HG02973 (cell line): ENCODE data around the gene SPAG6.
"Not testable (repeated sequence)": the region's sequence is repeated elsewhere in the genome, so short reads cannot be mapped to it uniquely, and the experiment has no call there.

Experiments used
- ATAC-seq: cut with Tn5 transposase; IDR thresholded peaks from one replicate; pipeline ENCODE4 v1.9.1; 2021; ENCODE audit warnings: moderate library complexity; ENCODE audit not compliant: unreplicated experiment

SPAG6 gene

GRCh38 chr10:22370320-22370719, 25.0 kb downstream of the SPAG6 start:
- ATAC-seq = no peak

DNA sequence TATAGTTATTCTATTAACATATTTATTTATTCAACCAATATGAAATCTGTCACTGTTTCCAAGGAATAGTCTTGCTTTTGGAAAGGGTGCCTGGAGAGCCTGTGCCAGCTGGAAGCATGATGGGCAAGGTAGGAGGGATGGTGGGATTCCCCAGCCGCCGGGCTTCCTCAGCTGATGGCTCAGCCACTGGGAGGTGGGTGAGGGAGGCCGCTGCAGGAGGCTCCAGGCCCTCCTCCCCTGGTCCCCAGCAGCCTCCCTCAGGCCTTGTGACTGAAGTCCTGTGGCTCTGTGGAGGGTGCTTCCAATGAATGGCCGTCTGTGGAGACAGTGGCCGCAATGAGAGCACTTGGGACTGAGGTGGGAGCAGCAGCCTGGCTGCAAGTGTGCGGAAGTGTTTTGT, 27.0 kb downstream of the SPAG6 start:
- ATAC-seq = no peak

DNA sequence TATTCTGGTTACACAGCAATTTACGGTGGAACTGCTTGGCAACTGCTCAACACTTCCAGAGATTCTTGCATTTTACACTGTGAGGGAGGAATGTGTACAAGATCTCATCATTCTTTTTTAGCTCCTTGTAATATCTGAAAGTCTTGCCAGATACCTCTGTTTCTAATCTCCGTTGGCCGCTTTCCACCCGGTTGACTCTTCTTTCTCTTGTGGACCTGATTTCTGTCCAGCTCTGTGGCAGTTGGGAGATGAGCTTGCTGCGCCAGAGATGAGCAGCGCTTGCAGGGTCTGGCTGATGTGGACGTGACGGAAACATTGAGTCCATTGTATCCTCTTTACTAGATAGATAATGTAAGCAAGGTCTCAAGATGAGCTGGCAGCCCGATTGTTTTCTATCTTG, 27.6 kb downstream of the SPAG6 start:
- ATAC-seq = no peak

DNA sequence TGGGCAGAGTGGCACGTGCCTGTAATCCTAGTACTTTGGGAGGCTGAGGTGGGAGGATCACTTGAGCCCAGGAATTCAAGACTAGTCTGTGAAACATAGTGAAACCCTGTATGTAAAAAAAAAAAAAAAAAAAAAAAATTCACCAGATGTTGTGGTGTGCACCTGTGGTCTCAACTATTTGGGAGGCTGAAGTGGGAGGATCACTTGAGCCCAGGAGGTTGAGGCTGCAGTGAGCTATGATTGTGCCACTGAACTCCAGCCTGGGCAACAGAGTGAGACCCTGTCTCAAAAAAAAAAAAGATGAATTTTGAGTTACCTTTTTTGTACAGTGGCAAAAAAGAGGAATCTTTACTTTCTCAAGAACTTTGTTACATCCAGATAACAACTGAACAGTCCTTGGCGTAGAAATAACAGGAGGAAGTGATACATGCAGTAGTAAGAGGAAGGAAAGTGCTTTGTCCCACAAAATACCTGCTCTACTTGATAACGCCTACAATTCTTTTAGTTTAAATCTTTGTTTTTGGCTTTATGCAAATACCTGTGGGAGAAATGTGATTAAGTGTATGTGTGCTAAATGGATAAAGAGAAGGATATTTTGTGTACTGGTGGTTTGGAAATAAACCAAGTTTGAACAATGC, 29.3 kb downstream of the SPAG6 start:
- ATAC-seq = no peak

DNA sequence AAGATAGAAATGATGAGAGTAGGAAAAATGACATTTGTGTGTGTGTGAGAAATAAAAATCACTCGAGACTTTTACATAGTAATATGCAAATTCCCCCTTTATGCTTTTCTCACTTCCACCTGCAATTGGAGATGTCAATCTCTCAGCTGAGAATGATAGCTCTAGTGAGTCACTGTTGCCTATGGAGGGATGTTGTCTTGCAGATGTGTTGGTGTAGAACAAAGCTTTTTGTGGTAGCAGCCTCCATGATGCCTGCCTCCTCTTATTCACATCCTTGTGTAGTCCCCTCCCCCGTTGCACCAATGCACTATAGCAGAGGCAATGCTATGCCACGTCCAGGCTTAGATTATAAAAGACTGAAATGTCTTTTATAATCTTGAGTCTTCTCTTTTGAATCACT, 33.8 kb downstream of the SPAG6 start:
- peak; percentile 63 for ATAC-seq

- no peak for ATAC-seq
Observed at GRCh38 chr10:22381262-22381661, 36.0 kb downstream of the SPAG6 start.

GRCh38 chr10:22386503-22386902, 41.2 kb downstream of the SPAG6 start:
- ATAC-seq = no peak

GRCh38 chr10:22389856-22390589, 44.7 kb downstream of the SPAG6 start:
- no peak for ATAC-seq

GRCh38 chr10:22391600-22391999, 46.3 kb downstream of the SPAG6 start:
- no peak for ATAC-seq

DNA sequence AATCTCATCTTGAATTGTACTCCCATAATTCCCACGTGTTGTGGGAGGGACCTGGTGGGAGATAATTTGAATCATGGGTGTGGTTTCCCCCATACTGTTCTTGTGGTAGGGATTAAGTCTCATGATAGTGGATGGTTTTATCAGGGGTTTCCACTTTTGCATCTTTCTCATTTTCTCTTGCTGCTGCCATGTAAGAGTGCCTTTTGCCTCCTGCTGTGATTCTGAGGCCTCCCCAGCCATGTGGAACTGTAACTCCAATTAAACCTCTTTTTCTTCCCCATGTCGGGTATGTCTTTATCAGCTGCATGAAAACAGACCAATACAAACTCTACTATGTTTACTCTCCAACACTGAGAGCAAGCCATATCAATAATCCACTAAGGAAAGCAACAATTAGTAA, 50.9 kb downstream of the SPAG6 start:
- ATAC-seq = not testable (repeated sequence)

DNA sequence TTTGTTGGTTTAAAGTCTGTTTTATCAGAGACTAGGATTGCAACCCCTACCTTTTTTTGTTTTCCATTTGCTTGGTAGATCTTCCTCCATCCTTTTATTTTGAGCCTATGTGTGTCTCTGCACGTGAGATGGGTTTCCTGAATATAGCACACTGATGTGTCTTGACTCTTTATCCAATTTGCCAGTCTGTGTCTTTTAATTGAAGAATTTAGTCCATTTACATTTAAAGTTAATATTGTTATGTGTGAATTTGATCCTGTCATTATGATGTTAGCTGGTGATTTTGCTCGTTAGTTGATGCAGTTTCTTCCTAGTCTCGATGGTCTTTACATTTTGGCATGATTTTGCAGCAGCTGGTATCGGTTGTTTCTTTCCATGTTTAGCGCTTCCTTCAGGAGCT, 61.6 kb downstream of the SPAG6 start:
- not testable (repeated sequence) for ATAC-seq

DNA sequence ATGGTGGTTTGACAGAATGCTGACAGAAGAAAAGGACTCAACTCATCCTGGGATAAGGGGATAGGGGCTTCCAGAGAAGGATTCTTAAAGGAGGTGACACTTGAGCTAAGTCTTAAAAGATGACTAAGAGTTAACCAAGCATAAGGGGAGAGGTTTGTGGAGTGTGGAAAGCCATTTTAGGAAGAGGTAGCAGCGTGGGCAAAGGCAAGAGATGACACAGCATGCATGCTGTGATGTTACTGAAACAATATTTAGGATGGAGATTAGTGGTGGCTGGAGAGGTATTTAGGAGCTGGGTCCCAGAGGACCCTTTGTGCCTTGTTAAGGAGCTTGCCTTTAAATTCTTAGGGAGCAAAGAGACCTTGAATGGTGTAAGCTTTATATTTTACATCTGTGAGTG, 65.1 kb downstream of the SPAG6 start:
- ATAC-seq = no peak

GRCh38 chr10:22410846-22411245, 65.5 kb downstream of the SPAG6 start:
- no peak for ATAC-seq

GRCh38 chr10:22414146-22414545, 68.8 kb downstream of the SPAG6 start:
- ATAC-seq = no peak

GRCh38 chr10:22415072-22415471, 69.8 kb downstream of the SPAG6 start:
- no peak for ATAC-seq

DNA sequence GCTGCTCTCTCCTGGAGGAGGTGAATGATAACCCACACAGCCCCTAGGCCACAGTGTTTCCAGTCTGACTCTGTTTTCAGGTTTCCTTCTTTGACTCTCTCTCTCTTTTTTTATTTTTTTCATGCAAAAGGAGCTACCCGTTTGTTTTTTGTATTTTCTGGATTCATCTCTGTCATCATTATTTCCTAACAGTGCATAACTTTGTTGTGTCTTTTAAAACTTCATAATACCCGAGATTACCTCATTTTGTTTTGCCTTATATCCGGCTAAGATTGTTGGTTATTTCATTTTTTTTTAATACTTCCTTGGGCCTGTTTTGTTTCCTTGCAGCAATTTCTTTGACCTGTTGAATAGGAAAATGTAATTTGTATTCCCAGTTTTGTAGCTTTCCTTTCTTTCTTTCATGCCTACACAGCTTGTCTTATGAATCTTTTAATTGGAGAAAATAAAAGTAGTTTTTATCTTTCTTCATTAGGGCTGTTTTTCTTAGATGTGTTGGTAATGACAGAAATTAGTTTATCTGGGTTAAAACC, 72.5 kb downstream of the SPAG6 start:
- no peak for ATAC-seq

GRCh38 chr10:22420787-22421517, 75.7 kb downstream of the SPAG6 start:
- no peak for ATAC-seq

DNA sequence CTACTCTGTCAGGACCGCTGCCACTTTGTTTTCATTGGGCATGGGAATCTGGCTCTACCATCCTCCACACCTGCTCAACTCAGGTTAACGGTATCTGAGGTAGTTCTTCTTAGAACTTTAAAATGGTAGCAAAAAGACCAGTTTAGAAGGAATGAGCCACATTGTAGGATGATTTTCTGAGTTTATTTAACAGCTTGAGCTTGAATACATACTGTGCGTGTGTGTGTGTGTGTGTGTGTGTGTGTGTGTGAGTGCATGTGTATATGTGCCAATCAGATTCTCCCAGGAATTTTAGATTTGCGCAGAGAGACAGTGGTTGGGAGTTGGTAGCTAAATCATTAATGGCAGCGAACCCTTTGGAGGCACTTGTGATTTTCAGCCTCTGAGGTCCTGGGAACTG, 81.4 kb downstream of the SPAG6 start:
- no peak for ATAC-seq

GRCh38 chr10:22427101-22427500, 81.8 kb downstream of the SPAG6 start:
- peak; percentile 53 for ATAC-seq

DNA sequence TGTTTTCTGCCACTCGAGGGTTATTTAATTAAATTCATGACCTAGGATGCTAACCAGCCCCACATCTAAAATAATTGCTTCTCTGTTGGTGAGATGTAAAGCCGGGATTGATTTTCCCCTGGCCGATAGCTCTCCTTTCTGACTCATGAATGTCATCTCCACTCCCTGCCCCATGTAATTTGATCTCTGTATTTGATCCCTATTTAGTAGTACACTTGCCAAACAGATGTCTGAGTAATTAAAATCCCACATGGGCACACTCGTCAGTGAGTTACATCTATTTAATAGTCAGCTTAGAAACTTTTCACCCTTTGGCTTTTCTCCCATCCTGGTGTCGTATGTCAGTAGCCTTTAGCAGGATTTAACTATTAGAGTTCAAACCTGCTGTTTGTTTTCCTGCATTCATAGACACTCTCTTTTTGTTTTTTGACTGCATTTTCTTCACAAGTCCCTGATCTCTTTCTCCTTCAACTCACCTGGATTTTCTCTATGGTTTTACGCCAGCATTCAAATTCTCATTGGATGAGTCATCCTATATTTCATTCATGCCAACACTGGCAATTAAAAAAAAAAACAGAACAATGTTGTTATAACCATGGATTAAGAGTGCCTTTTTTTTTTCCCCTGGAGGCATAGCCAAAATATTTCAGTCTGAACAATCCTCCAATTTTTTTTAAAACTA, 82.7 kb downstream of the SPAG6 start:
- no peak for ATAC-seq

DNA sequence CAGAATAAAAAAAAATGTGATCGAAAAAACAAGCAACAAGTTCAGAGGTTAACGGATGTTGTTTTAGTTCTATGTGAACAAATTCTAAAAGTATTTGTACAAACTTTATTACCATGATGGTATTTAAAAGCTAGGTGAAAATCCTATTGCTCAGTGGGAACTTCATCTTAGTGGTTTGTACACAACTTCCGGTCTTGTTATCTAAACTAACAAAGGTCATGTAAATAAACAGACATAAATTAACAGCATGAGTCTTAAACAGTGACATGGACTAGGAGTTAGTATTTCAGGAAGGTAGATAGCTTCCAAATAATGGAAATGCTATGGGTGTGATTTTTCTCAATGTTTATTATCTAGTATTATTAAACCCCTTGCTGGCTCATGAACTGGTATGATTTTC, 83.8 kb downstream of the SPAG6 start:
- ATAC-seq = no peak
